ENCODE data around the gene IL4.

Gene IL4

GRCh38 chr5:132658381-132659302, 15.1 kb upstream of the IL4 start:
- DNase-seq = no peak

- no peak for DNase-seq
Measured at GRCh38 chr5:132659598-132660493, 13.9 kb upstream of the IL4 start.

GRCh38 chr5:132661231-132662003, 12.4 kb upstream of the IL4 start:
- DNase-seq = no peak

GRCh38 chr5:132662004-132662401, 11.8 kb upstream of the IL4 start:
- no peak for DNase-seq

- no peak for DNase-seq
Measured at GRCh38 chr5:132662925-132663770, 10.6 kb upstream of the IL4 start.

- DNase-seq = no peak
Measured at GRCh38 chr5:132663771-132664695, 9.8 kb upstream of the IL4 start.

- no peak for DNase-seq
Measured at GRCh38 chr5:132664696-132665209, 9.0 kb upstream of the IL4 start.

- no peak for DNase-seq
Measured at GRCh38 chr5:132665574-132666080, 8.2 kb upstream of the IL4 start.

- DNase-seq = no peak
Measured at GRCh38 chr5:132666310-132667123, 7.3 kb upstream of the IL4 start.

GRCh38 chr5:132667309-132667708, 6.5 kb upstream of the IL4 start:
- DNase-seq = no peak

GRCh38 chr5:132667761-132668705, 5.8 kb upstream of the IL4 start:
- no peak for DNase-seq

GRCh38 chr5:132668706-132669454, 4.9 kb upstream of the IL4 start:
- no peak for DNase-seq

- no peak for DNase-seq
Measured at GRCh38 chr5:132669455-132669820, 4.4 kb upstream of the IL4 start.

GRCh38 chr5:132669966-132670882, 3.6 kb upstream of the IL4 start:
- no peak for DNase-seq

- no peak for DNase-seq
Measured at GRCh38 chr5:132671000-132671399, 2.8 kb upstream of the IL4 start.

GRCh38 chr5:132673488-132673887, 301 bp upstream of the IL4 start:
- DNase-seq = no peak
